Keratinocyte (primary cell): ENCODE data around the gene GALNS. TPM values are rescaled to one million over a fixed set of nuclear protein-coding genes. Genes with fewer than 3 reads are reported as not detected.
"Not testable (repeated sequence)": the region's sequence is repeated elsewhere in the genome, so short reads cannot be mapped to it uniquely, and the experiment has no call there.

Experiments
- DNase-seq: peaks from one replicate; pipeline ENCODE4 v3.0.0-alpha.2; 2011; ENCODE audit warnings: low read depth, missing footprints, low spot score
- FAIRE-seq: peaks from 2 replicates; lab custom pipeline; 2011; peaks lifted over from hg19 to GRCh38; lab: Jason Lieb, UNC
- H2AFZ ChIP-seq: 2 replicates; pipeline ENCODE4 v1.6.0; 2012; ENCODE audit warnings: low read length, control low read depth, inconsistent platforms; ENCODE audit not compliant: control insufficient read depth
- H3K27ac ChIP-seq: 2 replicates; pipeline ENCODE4 v1.5.1; 2011; ENCODE audit warnings: low read length; ENCODE audit not compliant: control insufficient read depth, insufficient read depth
- H3K27me3 ChIP-seq: 3 replicates; pipeline ENCODE4 v1.6.0; 2011; ENCODE audit warnings: low read length; ENCODE audit not compliant: control insufficient read depth, insufficient read depth; ENCODE audit errors: extremely low read depth
- H3K36me3 ChIP-seq, 2 experiments: 2 replicates in 1 of 2; 3 replicates in 1 of 2; pipeline ENCODE4 v1.5.1; 2011; ENCODE audit warnings: low read length in 2 of 2, mild to moderate bottlenecking in 1 of 2; ENCODE audit not compliant: control insufficient read depth in 2 of 2, insufficient read depth in 2 of 2; ENCODE audit errors: extremely low read depth in 1 of 2
- H3K4me1 ChIP-seq: 3 replicates; pipeline ENCODE4 v1.5.1; 2011; ENCODE audit warnings: low read length; ENCODE audit not compliant: control insufficient read depth, insufficient read depth; ENCODE audit errors: extremely low read depth
- H3K4me2 ChIP-seq: 3 replicates; pipeline ENCODE4 v1.6.0; 2011; ENCODE audit warnings: low read depth, low read length; ENCODE audit not compliant: control insufficient read depth, insufficient read depth; ENCODE audit errors: extremely low read depth
- H3K4me3 ChIP-seq, 3 experiments: fragments of 200-600 bp in 1 of 3; sonication (generic) in 1 of 3; 2 replicates in 2 of 3; 3 replicates in 1 of 3; pipeline ENCODE4 v1.5.1; 2011 to 2016; ENCODE audit warnings: low read length in 3 of 3, mild to moderate bottlenecking in 3 of 3, control low read depth in 2 of 3, inconsistent platforms in 1 of 3, low read depth in 1 of 3, mixed read lengths in 1 of 3, mixed run types in 1 of 3, moderate library complexity in 1 of 3; ENCODE audit not compliant: control insufficient read depth in 2 of 3, insufficient read depth in 2 of 3; ENCODE audit errors: extremely low read depth in 1 of 3
- H3K79me2 ChIP-seq: 2 replicates; pipeline ENCODE4 v1.6.0; 2012; ENCODE audit warnings: low read length; ENCODE audit not compliant: control insufficient read depth, insufficient read depth
- H3K9ac ChIP-seq: 3 replicates; pipeline ENCODE4 v1.6.0; 2011; ENCODE audit warnings: low read length; ENCODE audit not compliant: control insufficient read depth, insufficient read depth; ENCODE audit errors: extremely low read depth
- H3K9me1 ChIP-seq: 3 replicates; pipeline ENCODE4 v1.6.0; 2011; ENCODE audit warnings: low read length; ENCODE audit not compliant: control insufficient read depth, insufficient read depth; ENCODE audit errors: extremely low read depth
- H3K9me3 ChIP-seq: 2 replicates; pipeline ENCODE4 v1.5.1; 2012; ENCODE audit warnings: low read depth, low read length; ENCODE audit not compliant: control insufficient read depth
- H4K20me1 ChIP-seq: 3 replicates; pipeline ENCODE4 v1.6.0; 2011; ENCODE audit warnings: low read length; ENCODE audit not compliant: control insufficient read depth, insufficient read depth; ENCODE audit errors: extremely low read depth
- EZH2 ChIP-seq: IDR thresholded peaks from one replicate; pipeline ENCODE4 v1.6.1; 2012; ENCODE audit warnings: inconsistent platforms, mild to moderate bottlenecking, low read length, moderate library complexity
- dilution Hi-C: fragments of 300-500 bp; cut with MboI; formaldehyde crosslinking; loops from one replicate; pipeline ENCODE4 v1.7.0; 2020; ENCODE audit warnings: low sequenced_read_pairs; ENCODE audit not compliant: extremely low pct_ligation_motif_present
- polyA plus RNA-seq, 5 experiments: library from polyadenylated mRNA; depleted of rRNA in 3 of 5; stranded (reverse) in 3 of 5; stranded (forward) in 1 of 5; unstranded in 1 of 5; fragments of >200 nt; gene quantifications; 1 replicate in 1 of 5; 2 replicates in 3 of 5; 3 replicates in 1 of 5; pipeline versions ENCODE4 v1.2.1 to v1.2.3, GENCODE V29; 2011 to 2012; ENCODE audit warnings: missing spikeins in 2 of 5, low read depth in 1 of 5, low replicate concordance in 1 of 5
- TF ChIP-seq, protein P1 (sequence below), 3 experiments: IDR thresholded peaks in 1 of 3; conservative IDR thresholded peaks in 1 of 3; optimal IDR thresholded peaks in 1 of 3; 2 replicates in 2 of 3; 3 replicates in 1 of 3; pipeline versions ENCODE3 to v1.5.1; 2011; ENCODE audit warnings: low read length in 3 of 3, mild to moderate bottlenecking in 3 of 3, moderate library complexity in 2 of 3, control low read depth in 1 of 3, inconsistent platforms in 1 of 3; ENCODE audit not compliant: insufficient read depth in 2 of 3; ENCODE audit errors: extremely low read depth in 1 of 3

The GALNS gene
- polyA plus RNA-seq, 1 donor (not counting 4 experiments of a cell fraction or from before 2014, with no cell fraction given): 8.3 TPM

DNA sequence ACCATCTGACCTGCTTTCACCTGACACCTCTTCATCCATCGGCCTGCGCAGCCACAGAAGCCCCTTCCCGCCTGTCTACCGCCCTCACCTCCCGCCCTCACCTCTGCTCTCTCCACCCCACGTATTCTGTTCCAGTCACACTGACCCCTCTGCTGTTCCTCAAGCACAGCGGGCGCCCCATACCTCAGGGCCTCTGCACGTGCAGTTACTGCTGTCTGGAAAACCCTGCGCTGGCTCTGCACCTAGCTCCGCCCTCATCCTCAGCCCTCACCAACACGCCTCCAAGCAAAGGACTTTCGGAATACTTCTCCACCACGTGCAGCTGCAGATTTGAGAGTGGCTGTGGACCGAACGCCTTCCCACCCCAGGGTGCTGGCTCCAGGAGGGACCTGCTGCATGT is 34.3 kb upstream of the GALNS start:
- FAIRE-seq (no peak), DNase-seq (no peak)
- Histone ChIP-seq H3K9me1 (no peaks in the 10 kb centered on the region), H3K27me3 (peaks cover 10% of the 10 kb centered on the region), H3K27ac (no peak overlapping the region), H3K4me3 (no peak overlapping the region), H3K79me2 (no peaks in the 10 kb centered on the region), H3K4me1 (no peaks in the 10 kb centered on the region), H3K36me3 (no peaks in the 10 kb centered on the region), H3K9me3 (no peaks in the 10 kb centered on the region), H3K9ac (no peak overlapping the region), H3K4me2 (no peak overlapping the region), H4K20me1 (no peaks in the 10 kb centered on the region), H2AFZ (no peak overlapping the region)
- dilution Hi-C loops: no loop called here
- TF ChIP-seq EZH2: no peak
- TF ChIP-seq, protein P1, sequence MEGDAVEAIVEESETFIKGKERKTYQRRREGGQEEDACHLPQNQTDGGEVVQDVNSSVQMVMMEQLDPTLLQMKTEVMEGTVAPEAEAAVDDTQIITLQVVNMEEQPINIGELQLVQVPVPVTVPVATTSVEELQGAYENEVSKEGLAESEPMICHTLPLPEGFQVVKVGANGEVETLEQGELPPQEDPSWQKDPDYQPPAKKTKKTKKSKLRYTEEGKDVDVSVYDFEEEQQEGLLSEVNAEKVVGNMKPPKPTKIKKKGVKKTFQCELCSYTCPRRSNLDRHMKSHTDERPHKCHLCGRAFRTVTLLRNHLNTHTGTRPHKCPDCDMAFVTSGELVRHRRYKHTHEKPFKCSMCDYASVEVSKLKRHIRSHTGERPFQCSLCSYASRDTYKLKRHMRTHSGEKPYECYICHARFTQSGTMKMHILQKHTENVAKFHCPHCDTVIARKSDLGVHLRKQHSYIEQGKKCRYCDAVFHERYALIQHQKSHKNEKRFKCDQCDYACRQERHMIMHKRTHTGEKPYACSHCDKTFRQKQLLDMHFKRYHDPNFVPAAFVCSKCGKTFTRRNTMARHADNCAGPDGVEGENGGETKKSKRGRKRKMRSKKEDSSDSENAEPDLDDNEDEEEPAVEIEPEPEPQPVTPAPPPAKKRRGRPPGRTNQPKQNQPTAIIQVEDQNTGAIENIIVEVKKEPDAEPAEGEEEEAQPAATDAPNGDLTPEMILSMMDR (optimal IDR thresholded peaks at IDR 0.05 in 1 of 3, IDR thresholded peaks at IDR 0.05 in 1 of 3, conservative IDR thresholded peaks at IDR 0.05 in 1 of 3; ENCODE audit: extremely low read depth in 1 of 3, insufficient read depth in 2 of 3, low read length in 3 of 3): no peak

DNA sequence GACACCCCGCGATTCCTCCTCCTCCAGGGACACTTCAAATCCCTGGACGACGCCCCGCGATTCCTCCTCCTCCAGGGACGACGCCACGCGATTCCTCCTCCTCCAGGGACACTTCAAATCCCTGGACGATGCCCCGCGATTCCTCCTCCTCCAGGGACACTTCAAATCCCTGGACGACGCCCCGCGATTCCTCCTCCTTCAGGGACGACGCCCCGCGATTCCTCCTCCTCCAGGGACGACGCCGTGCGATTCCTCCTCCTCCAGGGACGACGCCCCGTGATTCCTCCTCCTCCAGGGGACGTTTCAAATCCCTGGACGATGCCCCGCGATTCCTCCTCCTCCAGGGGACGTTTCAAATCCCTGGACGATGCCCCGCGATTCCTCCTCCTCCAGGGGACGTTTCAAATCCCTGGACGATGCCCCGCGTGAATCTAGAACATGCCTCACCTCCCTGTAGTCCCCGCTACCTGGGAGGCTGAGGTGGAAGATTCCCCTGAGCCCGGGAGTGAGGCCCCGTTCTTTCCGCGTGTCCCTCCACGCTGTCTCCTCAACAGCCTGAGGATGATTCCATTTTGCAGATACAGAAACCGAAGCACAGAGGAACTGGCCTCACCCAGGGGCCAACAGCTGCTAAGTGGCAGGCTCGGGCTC is 33.1 kb upstream of the GALNS start:
- H3K4me1 ChIP-seq, dilution Hi-C loops, FAIRE-seq, H3K79me2 ChIP-seq, H3K36me3 ChIP-seq, H2AFZ ChIP-seq, H3K9ac ChIP-seq, H3K9me3 ChIP-seq, H3K4me2 ChIP-seq, DNase-seq, H3K9me1 ChIP-seq, H3K27ac ChIP-seq, H3K4me3 ChIP-seq, H4K20me1 ChIP-seq: not testable (repeated sequence)
- H3K27me3 ChIP-seq: peaks cover 19% of the 10 kb centered on the region
